Ishikawa (cell line): ENCODE results near the gene PRKAR1A.

Source experiments
- CEBPB ChIP-seq: IDR thresholded peaks from 2 replicates; pipeline ENCODE4 v1.6.1; 2012
- CREB1 ChIP-seq: IDR thresholded peaks from 2 replicates; pipeline ENCODE4 v1.6.1; 2012; ENCODE audit warnings: low read depth
- EGR1 ChIP-seq: IDR thresholded peaks from 2 replicates; pipeline ENCODE4 v1.6.1; 2012
- EP300 ChIP-seq: IDR thresholded peaks from 2 replicates; pipeline ENCODE4 v1.6.1; 2012; ENCODE audit warnings: borderline replicate concordance
- FOXM1 ChIP-seq: IDR thresholded peaks from 2 replicates; pipeline ENCODE4 v1.6.1; 2012; ENCODE audit warnings: low read depth, borderline replicate concordance
- NFIC ChIP-seq: IDR thresholded peaks from 2 replicates; pipeline ENCODE4 v1.6.1; 2012
- RAD21 ChIP-seq: IDR thresholded peaks from 2 replicates; pipeline ENCODE4 v1.6.1; 2012; ENCODE audit warnings: low read depth
- TAF1 ChIP-seq: IDR thresholded peaks from 2 replicates; pipeline ENCODE4 v1.6.1; 2012; ENCODE audit warnings: low read depth, mild to moderate bottlenecking
- TCF12 ChIP-seq: IDR thresholded peaks from 2 replicates; pipeline ENCODE4 v1.6.1; 2012; ENCODE audit warnings: low read depth
- TEAD4 ChIP-seq: IDR thresholded peaks from 2 replicates; pipeline ENCODE4 v1.6.1; 2012
- YY1 ChIP-seq: IDR thresholded peaks from 2 replicates; pipeline ENCODE4 v1.6.1; 2012; ENCODE audit warnings: low read depth
- ZBTB7A ChIP-seq: IDR thresholded peaks from 2 replicates; pipeline ENCODE4 v1.6.1; 2012; ENCODE audit warnings: low read depth
- TF ChIP-seq, protein P1 (sequence below): IDR thresholded peaks from 2 replicates; pipeline ENCODE4 v1.6.1; 2012
- TF ChIP-seq, protein P2 (sequence below): IDR thresholded peaks from 2 replicates; pipeline ENCODE4 v1.6.1; 2012
- TF ChIP-seq, protein P3 (sequence below): IDR thresholded peaks from 2 replicates; pipeline ENCODE4 v1.6.1; 2012; ENCODE audit warnings: low read depth, mild to moderate bottlenecking

PRKAR1A gene

DNA sequence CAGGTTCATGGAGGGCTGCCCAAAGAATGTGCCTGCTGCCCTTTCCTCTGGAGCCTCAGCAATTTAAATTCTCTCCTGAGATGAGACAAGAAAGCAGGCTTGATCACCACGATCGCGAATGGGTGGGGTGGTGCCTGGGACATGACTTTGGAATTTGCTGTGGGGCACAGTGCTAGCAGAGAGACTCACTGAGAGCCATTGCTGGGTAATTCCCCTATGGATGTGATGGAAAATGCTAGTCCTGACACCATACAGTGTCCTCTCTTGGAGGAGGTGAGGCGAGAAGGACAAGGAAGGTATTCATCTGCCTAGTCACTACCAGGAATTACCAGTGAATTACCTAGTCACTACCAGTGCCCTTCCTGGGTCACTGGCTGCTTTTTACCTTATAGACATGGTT is 73.4 kb downstream of the PRKAR1A start:
- TF ChIP-seq CEBPB (no peak), EGR1 (no peak), TAF1 (no peak)

DNA sequence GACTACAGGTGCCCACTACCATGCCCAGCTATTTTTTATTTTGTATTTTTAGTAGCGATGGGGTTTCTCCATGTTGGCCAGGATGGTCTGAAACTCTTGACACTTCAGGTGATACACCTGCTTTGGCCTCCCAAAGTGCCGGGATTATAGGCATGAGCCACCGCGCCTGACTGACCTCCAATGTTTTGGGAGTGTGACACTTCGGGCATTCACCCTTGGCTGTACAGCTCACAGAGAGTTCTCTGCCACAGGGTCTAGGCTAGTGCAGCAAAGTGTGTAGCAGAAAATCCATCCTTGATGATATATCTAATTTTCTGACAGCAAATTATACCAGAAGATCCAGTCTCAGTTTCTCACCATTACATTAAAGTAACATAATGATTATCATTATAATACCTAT is 74.8 kb downstream of the PRKAR1A start:
- no peak for TF ChIP-seq RAD21
- TF ChIP-seq TEAD4, result no peak
- no peak for TF ChIP-seq TCF12
- no peak for TF ChIP-seq CEBPB

DNA sequence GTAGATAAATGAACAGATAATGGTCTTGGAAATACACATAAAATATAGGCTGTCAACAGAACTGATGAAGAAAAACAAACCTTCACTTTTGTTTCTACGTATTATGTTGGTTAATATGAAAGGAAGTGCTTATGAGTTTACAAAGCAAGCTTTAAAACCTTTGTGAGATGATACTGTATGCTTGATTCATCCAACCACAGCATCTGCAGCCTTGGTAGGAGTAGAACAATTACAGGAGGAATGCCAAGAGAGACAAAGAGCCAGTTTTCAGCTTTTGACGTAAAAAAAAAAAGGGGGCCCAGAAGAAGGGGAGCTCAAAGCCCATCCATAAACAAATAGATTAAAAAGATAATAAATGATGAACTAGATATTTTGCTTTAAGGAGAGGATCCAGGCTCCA is 75.6 kb downstream of the PRKAR1A start:
- TF ChIP-seq, protein P1, sequence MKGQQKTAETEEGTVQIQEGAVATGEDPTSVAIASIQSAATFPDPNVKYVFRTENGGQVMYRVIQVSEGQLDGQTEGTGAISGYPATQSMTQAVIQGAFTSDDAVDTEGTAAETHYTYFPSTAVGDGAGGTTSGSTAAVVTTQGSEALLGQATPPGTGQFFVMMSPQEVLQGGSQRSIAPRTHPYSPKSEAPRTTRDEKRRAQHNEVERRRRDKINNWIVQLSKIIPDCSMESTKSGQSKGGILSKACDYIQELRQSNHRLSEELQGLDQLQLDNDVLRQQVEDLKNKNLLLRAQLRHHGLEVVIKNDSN, result no peak
- no peak for TF ChIP-seq TAF1
- TF ChIP-seq, protein P2, sequence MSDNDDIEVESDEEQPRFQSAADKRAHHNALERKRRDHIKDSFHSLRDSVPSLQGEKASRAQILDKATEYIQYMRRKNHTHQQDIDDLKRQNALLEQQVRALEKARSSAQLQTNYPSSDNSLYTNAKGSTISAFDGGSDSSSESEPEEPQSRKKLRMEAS, result no peak
- TF ChIP-seq, protein P3, sequence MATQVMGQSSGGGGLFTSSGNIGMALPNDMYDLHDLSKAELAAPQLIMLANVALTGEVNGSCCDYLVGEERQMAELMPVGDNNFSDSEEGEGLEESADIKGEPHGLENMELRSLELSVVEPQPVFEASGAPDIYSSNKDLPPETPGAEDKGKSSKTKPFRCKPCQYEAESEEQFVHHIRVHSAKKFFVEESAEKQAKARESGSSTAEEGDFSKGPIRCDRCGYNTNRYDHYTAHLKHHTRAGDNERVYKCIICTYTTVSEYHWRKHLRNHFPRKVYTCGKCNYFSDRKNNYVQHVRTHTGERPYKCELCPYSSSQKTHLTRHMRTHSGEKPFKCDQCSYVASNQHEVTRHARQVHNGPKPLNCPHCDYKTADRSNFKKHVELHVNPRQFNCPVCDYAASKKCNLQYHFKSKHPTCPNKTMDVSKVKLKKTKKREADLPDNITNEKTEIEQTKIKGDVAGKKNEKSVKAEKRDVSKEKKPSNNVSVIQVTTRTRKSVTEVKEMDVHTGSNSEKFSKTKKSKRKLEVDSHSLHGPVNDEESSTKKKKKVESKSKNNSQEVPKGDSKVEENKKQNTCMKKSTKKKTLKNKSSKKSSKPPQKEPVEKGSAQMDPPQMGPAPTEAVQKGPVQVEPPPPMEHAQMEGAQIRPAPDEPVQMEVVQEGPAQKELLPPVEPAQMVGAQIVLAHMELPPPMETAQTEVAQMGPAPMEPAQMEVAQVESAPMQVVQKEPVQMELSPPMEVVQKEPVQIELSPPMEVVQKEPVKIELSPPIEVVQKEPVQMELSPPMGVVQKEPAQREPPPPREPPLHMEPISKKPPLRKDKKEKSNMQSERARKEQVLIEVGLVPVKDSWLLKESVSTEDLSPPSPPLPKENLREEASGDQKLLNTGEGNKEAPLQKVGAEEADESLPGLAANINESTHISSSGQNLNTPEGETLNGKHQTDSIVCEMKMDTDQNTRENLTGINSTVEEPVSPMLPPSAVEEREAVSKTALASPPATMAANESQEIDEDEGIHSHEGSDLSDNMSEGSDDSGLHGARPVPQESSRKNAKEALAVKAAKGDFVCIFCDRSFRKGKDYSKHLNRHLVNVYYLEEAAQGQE, result no peak
- no peak for TF ChIP-seq EP300
- TF ChIP-seq CREB1, result no peak
- TF ChIP-seq CEBPB, result no peak

DNA sequence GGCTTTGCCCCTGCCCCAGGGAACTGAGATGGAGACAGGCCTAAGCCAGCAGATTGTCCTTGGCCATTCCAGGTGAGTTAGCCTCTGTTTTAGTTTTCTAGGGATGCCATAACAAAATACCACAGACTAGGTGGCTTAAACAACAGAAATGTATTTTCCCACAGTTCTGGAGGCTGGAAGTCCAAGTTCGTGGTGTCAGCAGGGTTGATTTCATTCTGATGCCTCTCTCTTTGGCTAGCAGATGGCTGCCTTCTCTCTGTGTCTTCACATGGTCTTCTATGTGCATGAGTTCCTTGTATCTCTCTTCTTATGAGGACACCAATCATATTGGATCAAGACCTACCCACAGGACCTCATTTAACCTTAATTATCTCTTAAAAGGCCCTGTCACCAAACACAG is 76.1 kb downstream of the PRKAR1A start:
- TF ChIP-seq FOXM1, result no peak
- TF ChIP-seq, protein P1, result no peak
- TF ChIP-seq ZBTB7A, result no peak
- no peak for TF ChIP-seq TCF12
- TF ChIP-seq TAF1, result no peak
- TF ChIP-seq YY1, result no peak
- no peak for TF ChIP-seq EP300
- TF ChIP-seq CEBPB, result no peak
- TF ChIP-seq, protein P3, result no peak
- TF ChIP-seq, protein P2, result no peak
- TF ChIP-seq NFIC, result no peak
- TF ChIP-seq EGR1, result no peak
- TF ChIP-seq CREB1, result no peak
- no peak for TF ChIP-seq RAD21
- TF ChIP-seq TEAD4, result no peak

DNA sequence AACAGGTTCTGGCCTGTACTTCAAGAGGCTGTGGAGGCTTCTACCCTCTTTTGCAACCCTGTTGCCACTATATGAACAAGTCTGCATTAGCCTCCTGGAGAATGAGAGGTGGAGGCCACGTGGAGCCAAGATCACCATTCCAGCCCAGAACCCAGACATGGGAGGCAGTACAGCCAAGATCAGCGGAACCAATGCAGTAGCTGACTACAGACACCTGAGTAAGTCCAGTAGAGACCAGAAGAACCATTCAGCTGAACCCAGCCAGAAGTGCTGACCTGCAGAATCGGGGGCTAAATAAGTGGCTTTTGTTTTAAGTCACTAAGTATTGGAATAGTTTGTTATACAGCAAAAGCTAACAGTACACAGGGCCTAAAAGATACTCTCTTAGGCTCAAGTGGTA is 76.9 kb downstream of the PRKAR1A start:
- TF ChIP-seq FOXM1, result no peak
- TF ChIP-seq, protein P2, result no peak
- TF ChIP-seq TEAD4, result no peak
- no peak for TF ChIP-seq TAF1
- no peak for TF ChIP-seq EGR1
- no peak for TF ChIP-seq TCF12
- no peak for TF ChIP-seq CEBPB
- no peak for TF ChIP-seq YY1
- TF ChIP-seq EP300, result no peak
- TF ChIP-seq, protein P1, result no peak
- no peak for TF ChIP-seq RAD21

DNA sequence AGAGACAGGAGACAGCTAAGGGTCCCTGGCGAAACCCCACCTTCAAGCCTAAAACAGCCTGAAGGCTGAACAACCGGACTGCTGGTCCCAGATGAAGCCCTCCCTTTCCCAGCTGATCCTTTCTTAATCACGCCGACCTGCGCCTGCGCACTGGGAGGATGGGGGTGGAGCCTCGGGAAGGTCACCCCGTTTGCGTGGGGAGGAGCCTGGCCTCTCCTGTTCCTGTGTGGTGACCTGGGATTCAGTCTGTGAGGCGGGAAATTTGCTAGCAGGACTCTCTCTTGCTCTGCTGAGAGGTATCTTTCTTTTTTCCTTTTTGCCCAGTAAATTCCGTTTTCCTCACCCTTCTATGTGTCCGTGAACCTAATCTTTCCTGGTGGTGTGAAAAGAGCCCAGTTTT is 79.4 kb downstream of the PRKAR1A start:
- TF ChIP-seq TAF1 (no peak), CREB1 (no peak), FOXM1 (no peak), CEBPB (no peak), EP300 (no peak)
- TF ChIP-seq, protein P3, result no peak
- TF ChIP-seq, protein P2, result no peak
- TF ChIP-seq, protein P1, result no peak
